Activated T-helper 2 cell treated with anti-CD3 and anti-CD28 coated beads, Interferon-gamma antibody, Interleukin-2, Interleukin-4, amounts not matched to agents 10 μg/mL and 5 μg/mL and 100 μg/mL, durations not matched to agents 14 hours and 24 hours and 36 hours (primary cell): ENCODE data around the gene TEX11. TPM values are rescaled to one million over a fixed set of nuclear protein-coding genes. Genes with fewer than 3 reads are reported as not detected.
"Not testable (repeated sequence)": the region's sequence is repeated elsewhere in the genome, so short reads cannot be mapped to it uniquely, and the experiment has no call there.

Experiments
- DNase-seq: peaks from one replicate; pipeline ENCODE4 v3.0.0; 2021; ENCODE audit warnings: low spot score
- H3K27ac Mint-ChIP-seq: one replicate; pipeline ENCODE4 v1.8.0; 2021; ENCODE audit warnings: mixed read lengths
- H3K27me3 Mint-ChIP-seq: one replicate; pipeline ENCODE4 v1.8.0; 2021; ENCODE audit warnings: low read depth, mixed read lengths
- H3K36me3 Mint-ChIP-seq: one replicate; pipeline ENCODE4 v1.8.0; 2021; ENCODE audit warnings: low read depth, mixed read lengths
- H3K4me1 Mint-ChIP-seq: one replicate; pipeline ENCODE4 v1.8.0; 2021; ENCODE audit warnings: low read depth, mixed read lengths
- H3K4me3 Mint-ChIP-seq: one replicate; pipeline ENCODE4 v1.8.0; 2021; ENCODE audit warnings: low read depth, mild to moderate bottlenecking, moderate library complexity, mixed read lengths
- H3K9me3 Mint-ChIP-seq: one replicate; pipeline ENCODE4 v1.8.0; 2021; ENCODE audit warnings: mixed read lengths
- intact Hi-C: fragments of 100-400 bp; cut with micrococcal nuclease; formaldehyde crosslinking; loops from one replicate; pipeline ENCODE4 v1.15.1; 2023
- total RNA-seq: library from RNA; stranded (reverse); gene quantifications from 2 replicates; pipeline ENCODE4 v1.2.3, GENCODE V29; 2022

The TEX11 gene
- total RNA-seq, 1 donor from 2014 or later: not detected

GRCh38 chrX:70635669-70636068 is 272.8 kb downstream of the TEX11 start:
- Mint-ChIP-seq H3K9me3 (peaks cover 4% of the 10 kb centered on the region), H3K27ac (no peak overlapping the region), H3K36me3 (no peaks in the 10 kb centered on the region), H3K4me3 (no peak overlapping the region), H3K27me3 (no peaks in the 10 kb centered on the region), H3K4me1 (no peaks in the 10 kb centered on the region)
- no peak for DNase-seq
- intact Hi-C loops: no loop called here

GRCh38 chrX:70635227-70635626 is 273.3 kb downstream of the TEX11 start:
- no peak for DNase-seq

GRCh38 chrX:70621743-70622142 is 286.8 kb downstream of the TEX11 start:
- no peaks in the 10 kb centered on the region for H3K9me3 Mint-ChIP-seq
- H3K27me3 Mint-ChIP-seq: peaks cover 3% of the 10 kb centered on the region
- intact Hi-C loops: no loop called here
- H3K27ac Mint-ChIP-seq: no peak overlapping the region
- H3K4me1 Mint-ChIP-seq: peaks cover 6% of the 10 kb centered on the region
- H3K4me3 Mint-ChIP-seq: no peak overlapping the region
- no peaks in the 10 kb centered on the region for H3K36me3 Mint-ChIP-seq
- no peak for DNase-seq

More at GRCh38 chrX:70635227-70635626, 273.3 kb downstream of the TEX11 start:
- no peaks in the 10 kb centered on the region for H3K36me3 Mint-ChIP-seq
- no peaks in the 10 kb centered on the region for H3K4me1 Mint-ChIP-seq
- H3K27ac Mint-ChIP-seq: no peak overlapping the region
- intact Hi-C loops: no loop called here
- H3K4me3 Mint-ChIP-seq: no peak overlapping the region
- no peaks in the 10 kb centered on the region for H3K27me3 Mint-ChIP-seq
- H3K9me3 Mint-ChIP-seq: peaks cover 4% of the 10 kb centered on the region

GRCh38 chrX:70618467-70618866 is 290.0 kb downstream of the TEX11 start:
- Mint-ChIP-seq H3K4me1 (no peaks in the 10 kb centered on the region), H3K27ac (no peak overlapping the region), H3K9me3 (no peaks in the 10 kb centered on the region), H3K27me3 (peaks cover 2% of the 10 kb centered on the region), H3K4me3 (no peak overlapping the region), H3K36me3 (no peaks in the 10 kb centered on the region)
- DNase-seq: no peak
- intact Hi-C loops: no loop called here

DNA sequence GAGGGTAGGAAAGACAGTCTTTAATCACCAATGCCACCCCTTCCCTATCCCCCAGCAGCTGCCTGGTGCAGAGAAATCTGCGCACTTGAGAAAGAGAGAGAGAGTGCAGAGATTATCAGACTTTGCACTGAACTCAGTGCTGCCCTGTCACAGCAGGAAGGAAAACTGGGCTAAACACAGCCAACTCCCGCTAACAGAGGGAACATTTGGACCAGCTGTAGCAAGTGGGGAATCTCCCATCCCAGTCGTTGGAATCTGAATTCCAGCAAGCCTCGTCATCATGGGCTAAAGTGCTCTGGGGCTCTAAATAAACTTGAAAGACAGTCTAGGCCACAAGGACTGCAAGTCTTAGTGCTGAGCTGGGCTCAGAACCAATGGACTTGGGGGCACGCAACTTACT is 295.2 kb downstream of the TEX11 start:
- Mint-ChIP-seq H3K27ac (no peak overlapping the region), H3K27me3 (peaks cover 6% of the 10 kb centered on the region), H3K4me3 (no peak overlapping the region), H3K4me1 (peaks cover 15% of the 10 kb centered on the region), H3K36me3 (no peaks in the 10 kb centered on the region), H3K9me3 (no peaks in the 10 kb centered on the region)
- intact Hi-C loops: no loop called here
- no peak for DNase-seq

- Mint-ChIP-seq H3K27me3 (peaks cover 3% of the 10 kb centered on the region), H3K4me3 (no peak overlapping the region), H3K27ac (no peak overlapping the region), H3K4me1 (peaks cover 9% of the 10 kb centered on the region), H3K9me3 (no peaks in the 10 kb centered on the region), H3K36me3 (no peaks in the 10 kb centered on the region)
- intact Hi-C loops: no loop called here
- DNase-seq: no peak
These were observed 303.2 kb downstream of the TEX11 start for GRCh38 chrX:70605352-70605751.

DNA sequence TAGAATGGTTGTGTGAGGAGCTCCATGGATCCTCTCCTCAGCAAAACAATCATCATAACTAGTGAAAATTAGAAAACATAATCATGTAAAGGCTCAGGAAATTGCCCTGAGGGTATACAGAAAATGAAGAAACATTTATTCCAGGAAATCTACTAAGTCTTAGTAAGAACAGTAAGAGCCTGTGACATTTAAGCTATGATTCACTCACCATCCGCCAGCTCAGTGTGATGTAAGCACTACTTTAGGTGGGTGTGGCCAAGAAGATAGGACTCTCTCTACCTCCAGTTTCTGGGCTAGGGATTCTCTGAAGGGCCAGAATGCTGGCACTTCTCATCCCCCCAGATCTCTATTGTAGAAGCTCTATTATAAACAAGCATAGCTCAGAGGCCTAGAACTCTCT is 316.4 kb downstream of the TEX11 start:
- intact Hi-C loops: loop anchor here (2.0 to 10.0 kb wide), 2 partner anchors 63 to 135 kb away; no protein-coding TSS in a partner anchor
- H3K27me3 Mint-ChIP-seq: no peaks in the 10 kb centered on the region
- peak; percentile 8 for DNase-seq
- peak overlapping the region; percentile 72 for H3K27ac Mint-ChIP-seq
- peaks cover 25% of the 10 kb centered on the region for H3K9me3 Mint-ChIP-seq
- H3K36me3 Mint-ChIP-seq: peaks cover 5% of the 10 kb centered on the region
- peaks cover 18% of the 10 kb centered on the region for H3K4me1 Mint-ChIP-seq
- no peak overlapping the region for H3K4me3 Mint-ChIP-seq

GRCh38 chrX:70587158-70587557 is 321.4 kb downstream of the TEX11 start:
- H3K4me3 Mint-ChIP-seq, H3K9me3 Mint-ChIP-seq, DNase-seq, H3K27me3 Mint-ChIP-seq, H3K36me3 Mint-ChIP-seq, H3K4me1 Mint-ChIP-seq, intact Hi-C loops, H3K27ac Mint-ChIP-seq: not testable (repeated sequence)

DNA sequence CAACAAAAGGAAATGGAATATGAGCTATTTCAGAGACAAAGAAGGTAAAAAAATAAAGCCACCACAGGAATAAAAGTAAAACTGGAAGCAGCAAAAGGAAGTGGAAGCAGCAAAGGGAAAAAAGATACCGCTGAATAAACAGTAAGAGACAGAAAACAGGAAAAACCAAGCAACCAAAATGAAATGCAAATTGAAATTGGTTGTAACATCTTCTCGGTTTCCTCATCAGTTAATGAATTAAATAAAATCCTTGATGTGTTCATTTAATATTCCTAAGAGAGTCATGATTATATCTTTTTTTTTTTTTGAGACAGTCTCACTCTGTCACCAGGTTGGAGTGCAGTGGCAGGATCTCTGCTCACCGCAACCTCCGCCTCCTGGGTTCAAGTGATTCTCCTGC is 331.1 kb downstream of the TEX11 start:
- Mint-ChIP-seq H3K36me3 (no peaks in the 10 kb centered on the region), H3K4me3 (no peak overlapping the region), H3K27me3 (peaks cover 5% of the 10 kb centered on the region), H3K27ac (no peak overlapping the region), H3K4me1 (no peaks in the 10 kb centered on the region), H3K9me3 (peaks cover 12% of the 10 kb centered on the region)
- intact Hi-C loops: no loop called here
- DNase-seq: no peak

- H3K4me1 Mint-ChIP-seq, DNase-seq, intact Hi-C loops, H3K36me3 Mint-ChIP-seq, H3K27me3 Mint-ChIP-seq, H3K9me3 Mint-ChIP-seq, H3K4me3 Mint-ChIP-seq, H3K27ac Mint-ChIP-seq: not testable (repeated sequence)
These were observed 338.5 kb downstream of the TEX11 start for GRCh38 chrX:70569922-70570576.

DNA sequence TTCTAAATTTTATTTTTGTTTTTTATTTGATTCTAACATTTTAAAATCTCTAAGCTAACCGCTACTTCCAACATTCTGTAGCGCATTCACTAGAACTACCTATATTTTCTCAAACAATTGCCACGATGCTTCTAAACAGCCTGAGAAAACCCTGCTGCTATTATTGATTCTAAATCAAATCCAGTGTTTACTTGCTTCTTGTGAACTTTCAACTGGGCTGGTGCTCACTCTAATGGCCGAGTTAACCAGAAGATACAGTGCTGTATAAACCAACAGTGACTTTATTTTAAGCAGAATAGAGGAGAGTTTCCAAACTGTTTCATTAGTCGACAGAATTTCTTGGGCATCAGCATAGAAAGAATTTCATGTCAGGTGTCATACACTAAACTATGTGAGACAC is 353.6 kb downstream of the TEX11 start:
- no peak for DNase-seq
- intact Hi-C loops: loop anchor here (2.0 kb wide), 1 partner anchor 102 kb away; no protein-coding TSS in a partner anchor
- H3K4me3 Mint-ChIP-seq: no peak overlapping the region
- H3K9me3 Mint-ChIP-seq: no peaks in the 10 kb centered on the region
- peaks cover 9% of the 10 kb centered on the region for H3K4me1 Mint-ChIP-seq
- H3K27ac Mint-ChIP-seq: no peak overlapping the region
- peaks cover 2% of the 10 kb centered on the region for H3K27me3 Mint-ChIP-seq
- no peaks in the 10 kb centered on the region for H3K36me3 Mint-ChIP-seq

- intact Hi-C loops: loop anchor here (2.0 kb wide), 1 partner anchor 102 kb away; no protein-coding TSS in a partner anchor
- DNase-seq: no peak
- no peaks in the 10 kb centered on the region for H3K9me3 Mint-ChIP-seq
- H3K4me3 Mint-ChIP-seq: no peak overlapping the region
- H3K36me3 Mint-ChIP-seq: no peaks in the 10 kb centered on the region
- H3K27me3 Mint-ChIP-seq: peaks cover 2% of the 10 kb centered on the region
- H3K4me1 Mint-ChIP-seq: peaks cover 11% of the 10 kb centered on the region
- no peak overlapping the region for H3K27ac Mint-ChIP-seq
These were observed 354.0 kb downstream of the TEX11 start for GRCh38 chrX:70554523-70554922.

DNA sequence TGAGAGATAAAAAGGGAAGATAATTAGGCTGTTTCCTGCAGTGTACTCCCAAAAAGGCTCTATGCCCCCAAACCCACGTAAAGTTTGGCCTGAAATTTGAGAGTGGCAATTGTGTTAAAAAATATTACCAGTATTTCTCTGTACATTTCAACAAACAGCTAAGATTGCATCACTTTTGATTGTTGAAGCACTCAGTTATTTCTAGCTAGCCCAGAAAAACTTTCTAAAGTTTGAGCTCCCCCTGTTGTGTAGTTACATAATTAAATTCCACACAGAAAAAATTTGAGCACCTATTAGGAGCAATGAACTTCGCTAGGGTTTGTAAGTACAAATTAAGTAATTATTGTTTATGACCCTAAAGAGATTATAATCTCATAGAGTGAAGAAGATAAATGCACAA is 354.4 kb downstream of the TEX11 start:
- no peak overlapping the region for H3K27ac Mint-ChIP-seq
- DNase-seq: no peak
- H3K9me3 Mint-ChIP-seq: no peaks in the 10 kb centered on the region
- intact Hi-C loops: loop anchor here (2.0 kb wide), 1 partner anchor 101 kb away; no protein-coding TSS in a partner anchor
- H3K4me3 Mint-ChIP-seq: no peak overlapping the region
- peaks cover 2% of the 10 kb centered on the region for H3K27me3 Mint-ChIP-seq
- peaks cover 13% of the 10 kb centered on the region for H3K4me1 Mint-ChIP-seq
- H3K36me3 Mint-ChIP-seq: no peaks in the 10 kb centered on the region
